GM18520 (cell line): Measurements from ENCODE around the gene COL6A5.
"Not testable (repeated sequence)": the region's sequence is repeated elsewhere in the genome, so short reads cannot be mapped to it uniquely, and the experiment has no call there.

Experiments
- ATAC-seq: cut with Tn5 transposase; IDR thresholded peaks from one replicate; pipeline ENCODE4 v1.9.1; 2021; ENCODE audit not compliant: unreplicated experiment

The COL6A5 gene

DNA sequence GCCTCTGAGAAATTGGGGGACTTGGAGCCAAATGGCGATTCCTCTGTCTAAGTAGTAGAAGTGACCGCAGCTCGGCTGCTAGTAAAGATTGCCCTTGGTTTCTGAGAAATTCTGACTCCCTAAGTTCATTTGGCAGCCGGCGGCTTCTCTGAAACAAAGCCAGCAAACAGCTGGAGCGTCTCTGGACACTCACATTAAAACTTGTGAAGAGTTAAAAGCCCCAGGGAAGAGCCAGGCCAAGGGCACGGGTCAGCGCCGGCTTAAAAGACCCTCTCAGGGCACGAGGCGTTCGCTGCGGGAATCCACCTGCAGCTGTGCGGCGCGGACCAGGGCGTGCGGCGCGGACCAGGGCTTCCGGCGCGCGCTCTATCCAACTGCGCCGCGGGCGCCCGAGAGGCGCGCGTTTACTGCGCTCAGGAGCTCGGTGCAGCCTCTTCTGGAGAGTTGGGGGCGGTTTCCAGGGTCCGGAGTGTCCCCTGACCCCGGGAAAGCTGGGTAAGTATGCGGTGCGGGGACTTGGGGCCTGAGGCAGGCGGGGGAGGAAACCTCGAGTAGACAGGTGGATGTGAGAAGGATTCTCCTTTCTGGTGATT is at the start of gene COL6A5:
COL6A5 (plus strand) TSS at position 186 of the 593 bp plus-strand sequence. CDS start 27,967 bp downstream, outside the sequence.
- ATAC-seq, result no peak

- no peak for ATAC-seq
Measured at GRCh38 chr3:130299531-130299930, 45.9 kb upstream of the COL6A5 start.

GRCh38 chr3:130300888-130301287 is 44.6 kb upstream of the COL6A5 start:
- ATAC-seq, result no peak

DNA sequence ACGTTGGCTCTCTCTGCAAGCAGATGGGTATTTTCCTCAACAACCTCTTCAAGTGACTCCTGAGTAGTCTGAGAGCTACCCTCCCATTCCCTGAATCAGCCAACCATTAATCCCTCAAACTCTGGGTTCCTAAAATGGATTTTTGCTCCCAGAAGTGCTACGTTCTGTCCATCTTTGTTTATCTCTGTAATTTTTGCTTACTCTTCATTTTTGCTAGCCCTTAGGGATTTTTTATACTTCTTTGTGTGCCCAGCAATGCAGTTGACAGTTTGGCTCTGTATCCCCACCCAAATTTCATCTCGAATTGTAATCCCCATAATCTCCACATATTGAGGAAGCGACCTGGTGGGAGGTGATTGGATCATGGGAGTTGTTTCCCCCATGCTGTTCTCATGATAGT is 35.4 kb upstream of the COL6A5 start:
- no peak for ATAC-seq

DNA sequence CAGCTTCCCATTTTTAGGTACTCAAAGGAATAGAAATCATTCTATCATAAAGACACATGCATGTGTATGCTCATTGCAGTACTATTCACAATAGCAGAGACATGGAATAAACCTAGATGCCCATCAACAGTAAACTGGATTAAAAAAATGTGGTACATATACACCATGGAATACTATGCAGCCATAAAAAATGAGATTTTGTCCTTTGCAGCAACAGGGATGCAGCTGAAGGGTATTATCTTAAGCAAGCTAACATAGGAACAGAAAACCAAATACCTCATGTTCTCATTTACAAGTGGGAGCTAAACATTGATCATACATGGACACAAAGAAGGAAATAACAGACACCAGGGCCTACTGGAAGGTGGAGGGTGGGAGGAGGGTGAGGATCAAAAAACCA is 33.1 kb upstream of the COL6A5 start:
- ATAC-seq, result no peak

GRCh38 chr3:130316169-130316568 is 29.3 kb upstream of the COL6A5 start:
- ATAC-seq, result no peak

DNA sequence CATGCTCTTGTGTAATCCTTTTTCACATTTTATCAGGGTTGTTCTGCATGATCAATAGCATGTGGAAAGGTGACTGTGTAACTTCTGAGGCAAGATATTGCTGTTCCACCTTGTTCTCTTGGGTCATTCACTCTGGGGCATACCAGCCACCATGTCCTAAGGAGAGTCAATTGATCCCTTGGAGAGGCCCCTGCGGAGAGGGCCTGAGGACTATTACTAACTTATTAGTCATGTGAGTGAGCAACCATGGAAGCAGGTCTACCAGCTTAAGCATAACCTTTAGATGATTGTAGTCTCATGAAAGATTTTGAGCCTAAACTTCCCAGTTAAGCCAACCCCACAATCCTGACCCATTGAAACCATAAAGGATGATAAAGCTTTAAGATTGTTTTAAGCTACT is 22.0 kb upstream of the COL6A5 start:
- no peak for ATAC-seq

- ATAC-seq, result no peak
Measured at GRCh38 chr3:130340766-130341165, 4.7 kb upstream of the COL6A5 start.

GRCh38 chr3:130341388-130341787 is 4.1 kb upstream of the COL6A5 start:
- no peak for ATAC-seq

DNA sequence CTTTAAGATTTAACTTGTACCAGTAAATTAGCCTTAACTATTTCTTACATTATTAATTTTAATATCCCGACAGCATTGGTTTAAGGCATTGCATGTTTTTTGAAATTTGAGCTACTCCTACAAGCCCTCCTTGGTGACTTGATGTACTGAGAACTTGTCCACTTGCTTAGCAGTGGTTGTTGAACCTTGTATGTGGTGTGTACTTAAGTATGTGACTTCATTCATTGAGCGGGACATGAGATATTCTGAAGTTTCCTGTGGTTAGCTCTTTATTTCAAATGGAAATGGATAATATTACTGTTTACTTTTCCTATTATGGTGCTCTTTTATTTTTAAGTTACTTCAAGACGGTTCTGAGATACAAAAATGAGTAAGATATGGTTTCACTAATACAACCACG is 3.6 kb upstream of the COL6A5 start:
- ATAC-seq, result no peak

DNA sequence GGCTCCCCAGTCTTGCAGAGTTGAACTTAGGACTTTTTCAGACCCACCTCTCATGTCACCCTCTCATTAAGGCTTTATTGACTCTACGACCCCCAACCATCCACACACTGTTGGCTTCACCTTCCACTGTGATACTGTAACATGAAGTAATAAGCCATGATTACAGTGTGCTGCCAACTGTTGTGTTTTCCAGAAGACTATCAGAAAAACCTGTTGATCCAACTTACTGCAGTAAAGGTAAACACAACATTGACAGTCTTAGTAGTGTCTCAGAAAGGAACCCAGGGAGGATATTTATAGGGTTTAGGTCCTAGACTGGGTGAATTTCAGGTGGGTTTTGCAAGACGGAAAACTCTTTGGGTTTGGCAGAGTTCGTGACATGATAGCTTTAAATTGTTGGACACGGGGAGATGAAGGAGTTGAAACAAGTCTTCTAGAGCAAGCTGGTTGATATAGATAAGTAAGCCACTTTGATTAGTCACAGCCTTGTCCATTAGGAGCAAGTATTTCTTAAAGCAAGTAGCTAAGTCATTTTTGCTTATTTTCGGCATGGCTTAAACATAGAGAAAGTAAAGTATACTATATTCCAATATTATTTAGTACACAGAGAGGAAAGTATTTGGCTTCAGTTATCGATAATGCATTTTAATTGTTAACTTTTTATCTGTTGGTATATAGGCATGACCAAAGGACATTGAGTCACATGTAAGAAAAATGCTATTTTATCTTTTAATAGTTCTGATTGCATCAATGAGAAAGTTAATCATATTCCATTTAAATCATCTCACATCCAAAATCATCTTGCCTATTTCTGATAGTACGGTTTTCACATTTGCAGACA is 2.4 kb upstream of the COL6A5 start:
- ATAC-seq, result no peak

GRCh38 chr3:130348258-130348657 is 2.8 kb downstream of the COL6A5 start:
- not testable (repeated sequence) for ATAC-seq

DNA sequence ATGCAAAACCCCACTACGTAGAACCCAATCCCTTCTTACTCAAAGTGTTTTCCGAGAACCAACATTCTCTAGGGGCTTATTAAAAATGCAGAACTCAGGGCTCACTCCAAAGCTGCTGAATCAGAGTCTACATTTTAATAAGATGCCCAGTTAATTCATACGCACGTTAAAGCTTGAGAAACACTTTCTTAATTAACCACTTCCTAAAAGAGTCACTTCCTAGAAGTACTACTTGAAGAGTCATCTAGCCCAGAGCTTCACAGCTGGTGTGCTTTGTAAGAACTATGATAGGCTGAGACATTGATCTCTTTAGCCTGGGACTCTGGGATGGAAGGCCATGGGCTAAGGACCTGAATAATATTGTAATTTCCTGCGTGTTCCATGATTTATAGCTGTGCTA is 9.0 kb downstream of the COL6A5 start:
- no peak for ATAC-seq

DNA sequence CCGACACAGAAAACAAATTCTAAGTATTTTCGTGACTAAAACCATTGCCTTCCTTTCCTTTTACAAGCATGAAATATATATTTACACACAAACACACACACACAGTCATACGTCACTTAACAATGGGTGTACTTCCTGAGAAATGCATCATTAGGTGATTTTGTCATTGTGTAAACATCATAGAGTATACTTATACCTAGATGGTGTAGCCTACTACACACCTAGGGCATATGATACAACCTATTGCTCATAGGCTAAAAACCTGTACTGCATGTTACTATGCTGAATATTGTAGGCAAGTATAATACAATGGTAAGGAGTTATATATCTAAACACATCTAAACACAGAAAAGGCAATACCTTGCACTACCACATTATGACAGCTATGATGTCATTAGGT is 28.6 kb downstream of the COL6A5 start:
- ATAC-seq, result no peak

DNA sequence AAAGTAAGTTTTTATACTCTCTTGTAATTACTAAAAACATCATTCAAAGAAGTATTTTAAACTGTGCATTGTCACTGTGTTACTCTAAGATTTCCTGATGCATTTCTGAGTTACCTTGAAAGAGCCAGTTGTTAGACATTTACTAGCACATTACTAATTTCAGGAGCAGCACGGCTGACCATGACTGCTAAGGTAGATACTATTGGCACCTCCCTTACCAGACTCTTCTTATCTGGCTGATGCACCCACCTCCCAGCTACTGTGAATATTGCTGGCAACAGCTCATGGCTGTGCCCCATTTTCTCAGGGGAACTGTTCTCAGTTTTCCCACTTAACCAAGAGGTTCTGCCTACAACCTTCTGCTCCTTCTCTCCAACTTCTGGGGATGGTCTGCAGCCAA is 29.4 kb downstream of the COL6A5 start:
- no peak for ATAC-seq

- ATAC-seq, result no peak
Measured at GRCh38 chr3:130377960-130378676, 32.6 kb downstream of the COL6A5 start.

DNA sequence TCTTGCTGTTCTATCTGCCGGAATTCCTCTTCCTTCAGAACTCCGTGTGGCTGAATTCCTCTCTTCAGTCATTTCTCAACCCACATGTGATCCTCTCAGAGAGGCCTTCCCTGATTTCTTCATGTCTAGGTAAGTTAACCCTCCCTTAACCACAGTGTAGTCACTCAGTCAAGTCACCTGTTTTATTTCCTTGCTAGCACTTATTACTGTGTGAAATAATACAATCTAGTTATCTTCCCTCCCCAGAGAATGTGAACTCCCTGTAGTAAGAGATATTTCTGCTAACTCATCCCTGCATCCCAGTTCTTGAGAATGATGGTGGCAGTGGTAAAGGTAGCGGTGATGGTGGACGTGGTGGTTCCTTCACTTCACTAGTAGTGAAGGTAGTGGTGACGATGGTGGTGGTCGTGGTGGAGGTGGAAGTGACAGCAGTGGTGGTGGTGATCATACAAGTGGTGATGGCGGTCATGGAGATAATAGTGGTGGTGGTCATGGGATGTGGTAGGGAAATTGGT is 33.3 kb downstream of the COL6A5 start:
- no peak for ATAC-seq

DNA sequence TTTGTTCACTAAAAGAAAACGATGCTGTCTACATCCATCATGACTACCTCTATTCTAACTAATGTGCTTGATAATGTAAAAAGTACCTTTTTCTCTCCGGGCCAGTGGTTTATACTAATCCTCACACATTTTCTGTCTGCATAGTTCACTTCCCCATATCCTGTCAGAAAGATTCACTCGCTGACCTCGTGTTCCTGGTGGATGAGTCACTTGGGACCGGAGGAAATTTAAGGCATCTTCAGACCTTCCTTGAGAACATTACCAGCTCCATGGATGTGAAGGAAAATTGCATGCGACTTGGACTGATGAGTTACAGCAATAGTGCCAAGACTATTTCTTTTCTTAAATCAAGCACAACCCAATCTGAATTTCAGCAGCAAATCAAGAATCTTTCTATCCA is 33.8 kb downstream of the COL6A5 start:
- no peak for ATAC-seq

DNA sequence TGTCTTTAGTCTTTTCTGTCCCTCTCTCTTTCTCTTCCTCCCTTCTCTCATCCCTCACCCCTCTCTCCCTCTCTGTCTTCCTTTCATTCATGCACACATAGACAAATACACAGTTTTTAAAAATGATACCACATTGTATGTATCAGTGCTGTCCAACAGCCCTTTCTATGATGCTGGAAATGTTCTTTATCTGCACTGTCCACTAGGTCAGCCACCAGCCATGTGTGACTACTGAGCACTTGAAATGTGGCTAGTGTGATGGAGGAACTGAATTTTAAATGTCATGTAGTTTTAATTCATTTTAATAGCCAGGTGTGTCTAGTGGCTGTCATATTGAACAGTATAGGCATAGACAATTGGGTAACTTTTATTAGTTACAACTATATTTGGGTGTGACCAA is 34.9 kb downstream of the COL6A5 start:
- no peak for ATAC-seq

DNA sequence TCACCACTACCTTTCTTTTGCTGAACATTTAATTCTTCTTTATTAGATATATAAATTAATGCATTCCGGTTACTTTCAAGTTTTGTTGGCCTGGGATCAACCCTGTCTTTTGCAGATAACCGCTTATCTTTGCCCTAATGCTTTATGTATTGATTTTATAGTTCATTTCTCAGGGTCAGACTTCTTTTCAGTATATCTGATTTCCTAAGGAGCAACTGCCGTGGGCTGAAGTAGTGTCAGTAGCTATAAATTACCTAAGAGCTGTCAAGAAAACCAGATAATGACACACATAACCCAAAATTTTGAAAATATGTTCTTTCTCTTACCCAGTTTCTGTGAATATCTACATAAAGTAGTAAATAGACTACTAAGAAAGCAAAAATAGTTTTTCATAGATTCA is 38.0 kb downstream of the COL6A5 start:
- ATAC-seq, result no peak

- no peak for ATAC-seq
Measured at GRCh38 chr3:130384476-130385025, 39.1 kb downstream of the COL6A5 start.
